CD14-positive monocyte (primary cell): ENCODE results near the gene ALKBH4. TPM values are rescaled to one million over a fixed set of nuclear protein-coding genes. Genes with fewer than 3 reads are reported as not detected.
"Not testable (repeated sequence)": the region's sequence is repeated elsewhere in the genome, so short reads cannot be mapped to it uniquely, and the experiment has no call there.

Experiments
- DNase-seq, 3 donors: peaks; one replicate each; pipeline ENCODE4 v3.0.0-alpha.2; 2011 to 2022
- H2AFZ ChIP-seq: 2 replicates; pipeline ENCODE4 v1.6.0; 2012; ENCODE audit warnings: mild to moderate bottlenecking, low read depth, low read length, inconsistent platforms; ENCODE audit not compliant: insufficient read depth, poor library complexity, severe bottlenecking
- H3K27ac ChIP-seq, 2 donors: 1 replicate in 1 of 2; 2 replicates in 1 of 2; pipeline ENCODE4 v1.5.1; 2012 to 2013; ENCODE audit warnings: low read length in 2 of 2, control low read depth in 1 of 2, inconsistent platforms in 1 of 2, low read depth in 1 of 2, mild to moderate bottlenecking in 1 of 2
- H3K27me3 ChIP-seq, 2 donors: one replicate each; pipeline versions ENCODE4 v1.6.0 to v1.6.1; 2011 to 2013; ENCODE audit warnings: low read length in 2 of 2; ENCODE audit not compliant: control insufficient read depth in 2 of 2, insufficient read depth in 2 of 2
- H3K36me3 ChIP-seq, 2 donors: replicated peaks in 1 of 2; 1 replicate in 1 of 2; 2 replicates in 1 of 2; pipeline versions ENCODE4 v1.5.1 to v1.6.1; 2012 to 2013; ENCODE audit warnings: low read length in 2 of 2, control low read depth in 1 of 2, inconsistent platforms in 1 of 2, mild to moderate bottlenecking in 1 of 2; ENCODE audit not compliant: insufficient read depth in 2 of 2, control insufficient read depth in 1 of 2
- H3K4me1 ChIP-seq, 2 donors: 1 replicate in 1 of 2; 2 replicates in 1 of 2; pipeline versions ENCODE4 v1.5.1 to v1.6.1; 2012 to 2013; ENCODE audit warnings: low read length in 2 of 2, control low read depth in 1 of 2, inconsistent platforms in 1 of 2, mild to moderate bottlenecking in 1 of 2, moderate library complexity in 1 of 2; ENCODE audit not compliant: insufficient read depth in 2 of 2, control insufficient read depth in 1 of 2
- H3K4me2 ChIP-seq: replicated peaks from 2 replicates; pipeline ENCODE3; 2012; ENCODE audit warnings: low read length, moderate library complexity, mild to moderate bottlenecking; ENCODE audit not compliant: poor library complexity, severe bottlenecking; ENCODE audit errors: extremely low read depth
- H3K4me3 ChIP-seq, 3 experiments: fragments of 200-600 bp in 1 of 3; sonication (generic) in 1 of 3; replicated peaks in 1 of 3; 1 replicate in 2 of 3; 2 replicates in 1 of 3; pipeline ENCODE4 v1.5.1; 2011 to 2013; ENCODE audit warnings: low read length in 3 of 3, mild to moderate bottlenecking in 3 of 3, control low read depth in 2 of 3, low read depth in 2 of 3, inconsistent platforms in 1 of 3, moderate library complexity in 1 of 3
- H3K79me2 ChIP-seq: 2 replicates; pipeline ENCODE4 v1.6.0; 2012; ENCODE audit warnings: mild to moderate bottlenecking, control low read depth, inconsistent platforms, low read length, moderate library complexity; ENCODE audit not compliant: insufficient read depth
- H3K9ac ChIP-seq: 2 replicates; pipeline ENCODE4 v1.6.0; 2017; ENCODE audit warnings: low read length, mild to moderate bottlenecking; ENCODE audit not compliant: insufficient read depth, poor library complexity, severe bottlenecking
- H3K9me3 ChIP-seq, 2 donors: replicated peaks in 1 of 2; 1 replicate in 1 of 2; 2 replicates in 1 of 2; pipeline versions ENCODE4 v1.5.1 to v1.6.1; 2012 to 2013; ENCODE audit warnings: low read length in 2 of 2, control low read depth in 1 of 2; ENCODE audit not compliant: control insufficient read depth in 1 of 2, insufficient read depth in 1 of 2
- H4K20me1 ChIP-seq: 2 replicates; pipeline ENCODE4 v1.6.0; 2012; ENCODE audit warnings: mild to moderate bottlenecking, low read length, control low read depth, moderate library complexity; ENCODE audit not compliant: insufficient read depth
- H3K27ac Mint-ChIP-seq, 7 donors: one replicate each; pipeline ENCODE4 v1.8.0; 2020; ENCODE audit warnings: mild to moderate bottlenecking in 7 of 7, mixed read lengths in 7 of 7, moderate library complexity in 6 of 7, inconsistent platforms in 2 of 7
- H3K27me3 Mint-ChIP-seq, 3 donors: one replicate each; pipeline ENCODE4 v1.8.0; 2021 to 2022; ENCODE audit warnings: low read depth in 3 of 3, mild to moderate bottlenecking in 3 of 3, mixed read lengths in 3 of 3, moderate library complexity in 3 of 3, inconsistent platforms in 1 of 3
- H3K36me3 Mint-ChIP-seq, 2 donors: one replicate each; pipeline ENCODE4 v1.8.0; 2020; ENCODE audit warnings: mixed read lengths in 2 of 2, inconsistent platforms in 1 of 2, mild to moderate bottlenecking in 1 of 2
- H3K4me1 Mint-ChIP-seq: one replicate; pipeline ENCODE4 v1.8.0; 2020; ENCODE audit warnings: mild to moderate bottlenecking, mixed read lengths
- H3K4me3 Mint-ChIP-seq, 2 donors: one replicate each; pipeline ENCODE4 v1.8.0; 2020; ENCODE audit warnings: mild to moderate bottlenecking in 2 of 2, mixed read lengths in 2 of 2, moderate library complexity in 1 of 2
- H3K9me3 Mint-ChIP-seq, 7 donors: one replicate each; pipeline ENCODE4 v1.8.0; 2020 to 2022; ENCODE audit warnings: mixed read lengths in 7 of 7, mild to moderate bottlenecking in 6 of 7, moderate library complexity in 6 of 7, inconsistent platforms in 2 of 7
- whole genome bisulfite sequencing: methylation state at CpG from one replicate; pipeline ENCODE4 v1.1.5; 2013; ENCODE audit warnings: missing lambda C conversion rate; ENCODE audit not compliant: insufficient coverage; 5-methylcytosine and 5-hydroxymethylcytosine counted together
- intact Hi-C, 2 donors: fragments of 100-400 bp; cut with micrococcal nuclease; formaldehyde crosslinking; loops; one replicate each; pipeline versions ENCODE4 v1.15.0 to v1.15.1; 2023
- polyA plus RNA-seq, 3 donors: library from polyadenylated mRNA; depleted of rRNA in 1 of 3; unstranded in 2 of 3; stranded (reverse) in 1 of 3; fragments of 300-500 nt in 2 of 3; fragments of >200 nt in 1 of 3; fragmentation: Illumina TruSeq in 2 of 3; gene quantifications; 1 replicate in 2 of 3; 2 replicates in 1 of 3; pipeline ENCODE4 v1.2.3, GENCODE V29; 2012 to 2021
- TF ChIP-seq, protein P1 (sequence below): fragments of 200-600 bp; IDR thresholded peaks from one replicate; pipeline ENCODE4 v1.8.0; 2022; ENCODE audit warnings: antibody characterized with exemption, mild to moderate bottlenecking

Gene ALKBH4
- polyA plus RNA-seq, 3 donors = 2.9 to 11.8 (median 9.7) TPM

DNA sequence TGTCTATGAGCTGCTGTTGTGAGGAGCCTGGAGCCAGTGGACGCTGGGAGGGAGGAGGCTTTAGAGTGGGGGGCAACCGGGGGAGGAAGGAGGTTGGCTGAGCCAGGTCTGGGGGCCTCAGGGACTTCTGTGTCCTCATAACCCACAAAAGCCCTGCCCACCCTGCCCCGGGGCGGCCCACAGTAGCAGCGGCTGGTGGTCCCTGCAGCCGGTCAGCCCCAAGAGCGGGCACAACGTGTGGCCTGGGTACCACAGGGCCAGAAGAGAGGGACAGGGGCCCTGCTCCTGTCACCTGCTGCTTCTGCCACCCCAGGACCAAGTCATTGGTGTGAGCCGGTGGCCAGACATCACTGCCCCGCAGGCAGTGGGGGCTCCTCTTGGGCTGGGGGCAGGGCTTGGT is 17.3 kb upstream of the ALKBH4 start:
- H4K20me1 ChIP-seq, H3K4me2 ChIP-seq, H3K27ac ChIP-seq, H3K36me3 Mint-ChIP-seq, H3K4me1 ChIP-seq, H3K9me3 ChIP-seq, intact Hi-C loops, H3K27me3 Mint-ChIP-seq, H3K36me3 ChIP-seq, H3K4me3 ChIP-seq, H3K9ac ChIP-seq, H3K9me3 Mint-ChIP-seq, H3K4me1 Mint-ChIP-seq, H3K27me3 ChIP-seq, DNase-seq, H3K79me2 ChIP-seq, H3K4me3 Mint-ChIP-seq, H2AFZ ChIP-seq, H3K27ac Mint-ChIP-seq: not testable (repeated sequence)
- WGBS = no CpG with 5 or more reads among the region's 10 CpGs

DNA sequence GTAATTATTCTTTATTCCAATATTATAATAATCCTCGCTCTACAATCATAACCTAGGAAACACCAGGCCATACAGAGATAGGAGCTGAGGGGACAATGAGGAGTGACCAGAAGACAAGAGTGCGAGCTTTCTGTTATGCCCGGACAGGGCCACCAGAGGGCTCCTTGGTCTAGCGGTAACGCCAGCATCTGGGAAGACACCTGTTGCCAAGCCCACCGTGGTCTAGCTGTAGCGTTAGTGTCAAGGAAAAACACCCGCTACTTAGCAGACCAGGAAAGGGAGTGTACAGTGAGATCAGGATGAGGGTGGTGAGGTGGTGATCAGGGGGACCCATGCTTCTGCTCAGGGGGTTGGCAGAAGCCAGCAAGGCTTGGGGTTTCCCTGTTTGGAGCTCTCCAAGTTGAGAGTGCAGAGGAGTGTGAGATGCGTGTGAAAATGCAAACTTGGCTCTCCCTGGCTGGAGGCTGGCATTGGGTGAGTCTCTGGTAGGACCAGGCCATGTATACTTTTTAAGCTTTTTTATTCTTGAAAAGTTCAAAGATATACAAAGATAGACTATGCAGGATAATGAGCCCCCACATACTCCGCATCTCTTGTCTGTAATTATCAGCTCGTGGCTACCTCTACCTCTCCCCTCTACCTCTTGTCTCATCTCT is 15.4 kb upstream of the ALKBH4 start:
- H3K27ac ChIP-seq, H3K9me3 ChIP-seq, H3K9me3 Mint-ChIP-seq, H3K4me1 Mint-ChIP-seq, H3K27ac Mint-ChIP-seq, H3K4me1 ChIP-seq, H4K20me1 ChIP-seq, H3K36me3 ChIP-seq, H3K4me2 ChIP-seq, DNase-seq, H3K9ac ChIP-seq, H3K27me3 ChIP-seq, intact Hi-C loops, H3K27me3 Mint-ChIP-seq, H3K36me3 Mint-ChIP-seq, H2AFZ ChIP-seq, H3K79me2 ChIP-seq, H3K4me3 ChIP-seq: not testable (repeated sequence)
- TF ChIP-seq, protein P1, sequence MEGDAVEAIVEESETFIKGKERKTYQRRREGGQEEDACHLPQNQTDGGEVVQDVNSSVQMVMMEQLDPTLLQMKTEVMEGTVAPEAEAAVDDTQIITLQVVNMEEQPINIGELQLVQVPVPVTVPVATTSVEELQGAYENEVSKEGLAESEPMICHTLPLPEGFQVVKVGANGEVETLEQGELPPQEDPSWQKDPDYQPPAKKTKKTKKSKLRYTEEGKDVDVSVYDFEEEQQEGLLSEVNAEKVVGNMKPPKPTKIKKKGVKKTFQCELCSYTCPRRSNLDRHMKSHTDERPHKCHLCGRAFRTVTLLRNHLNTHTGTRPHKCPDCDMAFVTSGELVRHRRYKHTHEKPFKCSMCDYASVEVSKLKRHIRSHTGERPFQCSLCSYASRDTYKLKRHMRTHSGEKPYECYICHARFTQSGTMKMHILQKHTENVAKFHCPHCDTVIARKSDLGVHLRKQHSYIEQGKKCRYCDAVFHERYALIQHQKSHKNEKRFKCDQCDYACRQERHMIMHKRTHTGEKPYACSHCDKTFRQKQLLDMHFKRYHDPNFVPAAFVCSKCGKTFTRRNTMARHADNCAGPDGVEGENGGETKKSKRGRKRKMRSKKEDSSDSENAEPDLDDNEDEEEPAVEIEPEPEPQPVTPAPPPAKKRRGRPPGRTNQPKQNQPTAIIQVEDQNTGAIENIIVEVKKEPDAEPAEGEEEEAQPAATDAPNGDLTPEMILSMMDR = peak; percentile 37
- H3K4me3 Mint-ChIP-seq = peak overlapping the region in 1 of 2 donors; percentile 53
- no CpG with 5 or more reads among the region's 11 CpGs for WGBS

DNA sequence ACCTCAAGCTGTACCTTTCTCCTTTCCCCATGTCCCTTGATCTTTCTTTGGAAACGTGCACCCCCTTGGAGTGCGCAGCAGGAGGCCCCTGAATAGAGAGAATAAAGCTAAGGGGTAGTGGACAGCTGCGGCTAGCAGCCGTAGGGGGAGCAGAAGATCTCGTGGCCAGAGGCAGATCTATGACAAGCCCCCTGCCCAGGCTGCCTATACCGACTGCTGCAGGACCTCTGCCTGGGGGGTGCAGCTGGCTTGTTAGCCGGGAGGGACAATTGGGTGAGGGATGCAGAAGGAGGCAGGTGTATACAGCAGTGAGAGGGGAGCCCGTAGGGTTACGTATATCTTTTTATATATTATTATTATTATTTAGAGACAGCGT is 14.5 kb upstream of the ALKBH4 start:
- no CpG with 5 or more reads among the region's 10 CpGs for WGBS
- H3K4me3 ChIP-seq, DNase-seq, H3K4me1 Mint-ChIP-seq, H3K79me2 ChIP-seq, intact Hi-C loops, H3K9ac ChIP-seq, H3K36me3 ChIP-seq, H3K27me3 Mint-ChIP-seq, H3K9me3 ChIP-seq, H3K27ac ChIP-seq, H3K4me3 Mint-ChIP-seq, H3K4me1 ChIP-seq, H3K27ac Mint-ChIP-seq, H3K36me3 Mint-ChIP-seq, H3K27me3 ChIP-seq, H2AFZ ChIP-seq, H4K20me1 ChIP-seq, H3K9me3 Mint-ChIP-seq, H3K4me2 ChIP-seq: not testable (repeated sequence)

DNA sequence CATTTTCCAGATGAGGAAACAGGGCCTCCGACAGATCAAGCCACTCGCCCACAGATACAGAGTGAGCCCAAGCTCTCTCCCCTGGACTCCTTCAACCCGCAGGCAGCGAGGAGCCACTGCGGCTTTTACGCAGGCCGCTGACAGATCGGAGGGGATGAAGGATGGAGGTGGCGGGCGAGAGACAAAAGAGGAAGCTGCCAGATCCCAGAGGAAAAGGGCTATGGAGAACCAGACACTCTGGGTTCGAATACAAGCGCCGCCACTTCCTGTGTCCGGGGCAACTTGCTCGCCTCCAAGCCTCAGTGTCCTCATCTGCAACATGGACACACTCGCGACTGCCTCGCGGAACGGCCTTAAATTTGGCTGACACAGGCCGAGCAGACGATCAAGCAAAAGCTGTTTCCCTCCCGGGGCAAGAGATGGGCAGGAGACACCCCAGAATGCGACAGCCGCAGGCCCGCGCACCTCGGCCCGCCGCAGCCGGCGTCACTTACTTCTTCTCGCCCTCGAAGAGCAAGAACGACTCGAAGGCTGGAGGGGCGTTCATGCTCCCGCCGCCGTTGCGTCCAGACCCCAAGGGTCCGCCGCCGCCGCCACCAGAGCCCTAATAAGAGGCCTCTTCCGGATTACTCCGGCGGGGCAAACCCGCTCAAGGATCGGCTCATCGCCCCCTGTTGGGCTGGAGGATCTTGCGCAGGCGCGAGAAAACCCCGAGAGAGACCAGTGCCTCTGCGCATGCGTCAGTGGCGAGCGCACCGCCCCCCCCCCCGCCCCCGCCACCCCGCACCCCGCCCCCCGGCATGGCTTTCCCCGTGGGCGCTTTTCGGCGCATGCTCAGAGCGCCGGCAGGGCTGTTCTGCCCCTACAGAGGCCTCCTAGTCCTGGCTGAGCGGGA is 13.9 kb upstream of the ALKBH4 start, which contains the start of gene POLR2J:
TSS of gene POLR2J (minus strand) at position 609 of the 895 bp plus-strand sequence. CDS start at position 547, 62 bp downstream.
- H3K79me2 ChIP-seq, H3K4me1 Mint-ChIP-seq, H3K4me1 ChIP-seq, H3K9me3 ChIP-seq, H3K36me3 Mint-ChIP-seq, H3K27ac ChIP-seq, H4K20me1 ChIP-seq, H3K36me3 ChIP-seq, H3K9me3 Mint-ChIP-seq, H3K27me3 Mint-ChIP-seq, H3K27me3 ChIP-seq, H3K4me2 ChIP-seq, intact Hi-C loops: not testable (repeated sequence)
- 0% methylated on average over 23 of the region's 72 CpGs for WGBS
- H3K4me3 Mint-ChIP-seq = peak within 1 kb of the TSS; percentile 92 to 93
- H3K27ac Mint-ChIP-seq = peak within 1 kb of the TSS; percentile 82 to 96 (median 88)
- Histone ChIP-seq H3K4me3 (peak within 1 kb of the TSS; percentile 41 to 46 (median 44)), H3K9ac (peak within 1 kb of the TSS; percentile 51), H2AFZ (peak within 1 kb of the TSS; percentile 56)
- peak; percentile 29 to 69 (median 64) for DNase-seq
